Neuron (in vitro differentiated cells): Measurements from ENCODE around the gene SPATA31C1.
A peak's percentile ranks its signal among the peaks of the same experiment; 100 is the strongest.

ENCODE experiments used
- H2AFZ ChIP-seq: one replicate; pipeline ENCODE4 v1.6.1; 2013; ENCODE audit warnings: low read depth, mild to moderate bottlenecking, inconsistent platforms, low read length, moderate library complexity
- H3K27me3 ChIP-seq: one replicate; pipeline ENCODE4 v1.6.1; 2013; ENCODE audit warnings: low read length; ENCODE audit not compliant: insufficient read depth
- H3K36me3 ChIP-seq: one replicate; pipeline ENCODE4 v1.6.1; 2013; ENCODE audit warnings: low read length; ENCODE audit not compliant: insufficient read depth
- H3K4me1 ChIP-seq: one replicate; pipeline ENCODE4 v1.6.1; 2013; ENCODE audit warnings: low read length; ENCODE audit not compliant: insufficient read depth
- H3K4me3 ChIP-seq: 2 replicates; pipeline ENCODE4 v1.5.1; 2013; ENCODE audit warnings: mild to moderate bottlenecking, low read length, moderate library complexity
- H3K9me3 ChIP-seq: one replicate; pipeline ENCODE4 v1.6.1; 2013; ENCODE audit warnings: low read length

The SPATA31C1 gene

DNA sequence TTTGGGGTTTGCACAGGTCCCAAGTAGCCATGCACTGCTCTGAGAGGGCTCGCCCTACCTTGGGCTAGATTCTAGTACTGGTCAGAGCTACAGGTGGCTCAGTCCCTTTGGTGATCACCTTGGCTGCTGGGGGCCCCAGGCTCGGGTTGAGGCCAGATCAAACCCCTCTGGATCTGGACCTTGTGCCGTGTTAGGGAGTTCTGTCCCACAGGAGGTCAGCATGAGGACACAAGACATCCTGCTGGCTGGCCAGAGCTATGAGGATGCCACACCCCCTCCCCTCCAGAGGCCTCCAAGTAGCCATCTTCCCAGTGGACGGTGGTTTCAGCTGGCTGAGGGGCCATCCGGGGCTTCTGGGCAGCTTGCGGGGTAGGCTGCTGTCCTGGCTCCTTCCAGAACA is 46.0 kb downstream of the SPATA31C1 start:
- H3K4me1 ChIP-seq = no peaks in the 10 kb centered on the region
- H3K27me3 ChIP-seq = no peaks in the 10 kb centered on the region
- peaks cover 18% of the 10 kb centered on the region for H3K36me3 ChIP-seq
- no peak overlapping the region for H3K4me3 ChIP-seq
- no peaks in the 10 kb centered on the region for H3K9me3 ChIP-seq
- no peak overlapping the region for H2AFZ ChIP-seq

DNA sequence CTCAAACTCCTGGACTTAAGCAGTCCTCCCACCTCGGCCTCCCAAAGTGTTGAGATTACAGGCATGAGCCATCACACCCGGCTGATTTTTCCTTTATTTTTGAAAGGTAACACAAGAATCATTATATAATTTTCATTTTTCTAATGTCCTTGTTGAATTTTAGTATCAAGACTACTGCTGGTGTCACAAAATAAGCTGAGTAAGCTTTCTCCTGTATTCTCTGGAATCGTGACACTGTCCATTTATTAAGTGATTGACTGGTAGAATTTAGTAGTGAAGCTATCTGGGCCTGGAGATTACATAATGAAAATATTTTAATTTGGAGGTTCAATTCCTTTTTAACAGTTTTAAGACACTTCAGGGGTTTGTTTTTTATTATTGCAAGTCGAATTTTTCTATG is 47.1 kb downstream of the SPATA31C1 start:
- no peak overlapping the region for H3K4me3 ChIP-seq
- peaks cover 27% of the 10 kb centered on the region for H3K36me3 ChIP-seq
- H3K4me1 ChIP-seq = no peaks in the 10 kb centered on the region
- H3K27me3 ChIP-seq = no peaks in the 10 kb centered on the region
- H3K9me3 ChIP-seq = no peaks in the 10 kb centered on the region
- H2AFZ ChIP-seq = no peak overlapping the region

DNA sequence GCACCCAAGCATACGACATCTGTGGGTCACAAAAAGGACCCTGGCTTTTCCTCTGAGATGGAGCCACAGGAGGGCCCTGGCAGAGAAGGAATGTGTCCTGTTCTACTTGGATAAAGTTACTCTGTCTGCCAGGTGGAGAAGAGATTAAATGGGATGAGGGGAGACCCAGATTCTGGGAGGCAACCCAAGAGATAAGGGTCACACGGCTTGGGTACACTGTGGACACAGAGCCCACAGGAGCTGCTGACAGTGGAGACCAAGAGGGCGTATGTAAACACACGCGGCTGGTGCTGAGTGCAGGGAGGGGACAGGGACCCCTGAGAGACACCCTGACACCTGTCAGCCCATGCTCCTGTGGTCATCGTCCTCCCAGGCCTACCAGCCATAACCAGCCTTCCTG is 50.4 kb downstream of the SPATA31C1 start:
- Histone ChIP-seq H3K9me3 (no peaks in the 10 kb centered on the region), H3K27me3 (no peaks in the 10 kb centered on the region), H2AFZ (no peak overlapping the region), H3K4me3 (no peak overlapping the region), H3K36me3 (peaks cover 27% of the 10 kb centered on the region), H3K4me1 (no peaks in the 10 kb centered on the region)

DNA sequence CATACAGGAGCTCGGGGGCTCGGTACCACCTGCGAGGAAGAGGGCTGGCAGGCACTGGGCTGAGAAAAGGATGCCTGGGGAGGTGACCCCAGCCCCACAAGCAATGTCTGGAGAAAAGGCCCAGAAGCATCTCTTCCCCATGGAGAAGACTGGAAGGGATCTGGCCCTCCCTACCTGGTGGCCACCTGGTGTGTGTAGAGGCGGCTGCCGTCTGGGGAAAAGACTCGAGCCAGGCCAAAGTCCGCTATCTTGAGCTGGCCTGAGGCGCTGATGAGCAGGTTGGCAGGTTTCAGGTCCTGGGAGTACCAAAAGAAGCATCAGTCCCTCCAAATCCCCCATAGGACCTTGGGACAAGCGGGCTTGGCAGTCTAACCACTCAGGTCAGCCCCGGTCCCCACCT is 52.8 kb downstream of the SPATA31C1 start:
- H3K27me3 ChIP-seq = no peaks in the 10 kb centered on the region
- H2AFZ ChIP-seq = no peak overlapping the region
- peaks cover 27% of the 10 kb centered on the region for H3K36me3 ChIP-seq
- H3K4me3 ChIP-seq = no peak overlapping the region
- no peaks in the 10 kb centered on the region for H3K9me3 ChIP-seq
- H3K4me1 ChIP-seq = peaks cover 8% of the 10 kb centered on the region

DNA sequence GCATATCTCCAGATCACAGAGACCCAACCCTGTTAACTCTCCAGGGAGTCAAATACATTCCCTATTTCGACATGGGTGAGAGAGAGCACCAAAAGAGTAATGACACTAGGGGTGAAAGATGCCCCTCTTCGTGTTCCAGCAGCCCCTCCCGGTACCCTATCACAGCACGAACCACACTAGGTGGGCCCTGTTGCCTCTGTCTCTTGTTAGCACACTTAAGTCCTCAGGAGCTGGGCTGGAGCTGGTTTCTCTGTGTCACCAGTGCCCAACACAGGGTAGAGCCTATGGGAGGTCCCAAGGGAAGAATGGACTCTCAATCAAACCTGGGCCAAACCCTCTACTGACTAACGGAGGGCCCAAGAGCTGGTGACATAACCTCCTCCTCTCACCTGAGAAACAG is 55.4 kb downstream of the SPATA31C1 start:
- Histone ChIP-seq H3K9me3 (no peaks in the 10 kb centered on the region), H2AFZ (no peak overlapping the region), H3K36me3 (peaks cover 14% of the 10 kb centered on the region), H3K4me1 (peaks cover 8% of the 10 kb centered on the region), H3K27me3 (no peaks in the 10 kb centered on the region), H3K4me3 (peak overlapping the region; percentile 68)
